Measurements from ENCODE around the gene CLDN19.

DNA sequence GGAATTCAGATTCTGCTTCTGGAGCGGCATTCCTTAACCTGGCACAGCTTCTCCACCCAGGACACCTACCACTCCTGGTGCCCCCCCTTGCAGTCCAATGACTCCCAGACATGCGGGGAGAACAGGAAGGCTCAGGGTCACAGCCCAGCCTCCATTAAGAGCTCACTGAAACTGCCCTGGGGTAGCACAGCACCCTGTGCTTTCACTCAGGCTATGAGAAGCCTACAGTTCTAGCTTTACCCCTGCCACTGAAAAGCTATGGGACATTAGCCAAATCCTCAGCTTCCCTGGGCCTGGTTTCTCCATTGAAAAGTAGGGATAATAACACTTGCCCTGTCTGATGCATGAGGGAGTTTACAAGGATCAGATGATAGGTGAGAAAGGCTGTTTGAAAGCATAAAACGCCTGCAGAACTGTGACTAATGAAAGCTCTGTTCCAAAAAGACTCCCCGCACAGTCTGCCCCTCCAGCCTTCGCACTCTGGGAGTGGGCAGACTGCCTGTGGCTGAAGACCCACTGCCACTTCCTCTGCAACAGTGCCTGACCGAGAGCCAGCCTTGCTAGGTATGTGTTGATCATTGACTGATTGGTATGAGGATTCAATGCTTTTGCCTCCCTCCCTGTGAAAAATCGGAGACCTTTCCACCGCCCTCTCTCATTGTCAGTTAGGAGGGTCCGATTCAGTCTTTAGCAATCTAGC lies 2.7 kb upstream of the CLDN19 start:
- TF ChIP-seq, protein P1, sequence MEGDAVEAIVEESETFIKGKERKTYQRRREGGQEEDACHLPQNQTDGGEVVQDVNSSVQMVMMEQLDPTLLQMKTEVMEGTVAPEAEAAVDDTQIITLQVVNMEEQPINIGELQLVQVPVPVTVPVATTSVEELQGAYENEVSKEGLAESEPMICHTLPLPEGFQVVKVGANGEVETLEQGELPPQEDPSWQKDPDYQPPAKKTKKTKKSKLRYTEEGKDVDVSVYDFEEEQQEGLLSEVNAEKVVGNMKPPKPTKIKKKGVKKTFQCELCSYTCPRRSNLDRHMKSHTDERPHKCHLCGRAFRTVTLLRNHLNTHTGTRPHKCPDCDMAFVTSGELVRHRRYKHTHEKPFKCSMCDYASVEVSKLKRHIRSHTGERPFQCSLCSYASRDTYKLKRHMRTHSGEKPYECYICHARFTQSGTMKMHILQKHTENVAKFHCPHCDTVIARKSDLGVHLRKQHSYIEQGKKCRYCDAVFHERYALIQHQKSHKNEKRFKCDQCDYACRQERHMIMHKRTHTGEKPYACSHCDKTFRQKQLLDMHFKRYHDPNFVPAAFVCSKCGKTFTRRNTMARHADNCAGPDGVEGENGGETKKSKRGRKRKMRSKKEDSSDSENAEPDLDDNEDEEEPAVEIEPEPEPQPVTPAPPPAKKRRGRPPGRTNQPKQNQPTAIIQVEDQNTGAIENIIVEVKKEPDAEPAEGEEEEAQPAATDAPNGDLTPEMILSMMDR (conservative IDR thresholded peaks at IDR 0.05), result no peak
- no peak for TF ChIP-seq ZFX (IDR thresholded peaks at IDR 0.05)

Measured in C4-2B (cell line).